OCI-LY1 (cell line): Measurements from ENCODE around the gene TCERG1L.

Experiments used
- EZH2 ChIP-seq: fragments of 200-600 bp; sonication (generic), shearing (Covaris generic); IDR thresholded peaks from 2 replicates; pipeline ENCODE4 v1.8.0; 2017; ENCODE audit warnings: borderline replicate concordance, mixed run types, mild to moderate bottlenecking, antibody characterized with exemption, low read length, moderate library complexity, mixed read lengths
- TF ChIP-seq, protein P1 (sequence below): fragments of 200-600 bp; sonication (generic), shearing (Covaris generic); IDR thresholded peaks from 2 replicates; pipeline ENCODE4 v1.5.1; 2017; ENCODE audit warnings: mild to moderate bottlenecking, antibody characterized with exemption, low read length, moderate library complexity, mixed read lengths

DNA sequence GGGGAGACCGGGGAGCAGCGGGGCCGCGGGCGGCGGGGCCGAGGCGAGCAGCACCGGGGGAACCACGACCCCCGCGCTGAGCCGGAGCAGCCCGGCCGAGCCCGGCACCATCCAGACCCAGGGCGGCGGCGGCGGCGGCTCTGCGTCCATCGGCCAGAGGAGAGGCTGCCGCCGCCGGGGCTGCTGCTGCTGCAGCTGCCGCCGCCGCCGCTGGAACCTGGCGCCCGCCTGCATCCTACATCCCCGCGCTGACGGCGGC lies 190 bp downstream of the TCERG1L start:
- TF ChIP-seq, protein P1, sequence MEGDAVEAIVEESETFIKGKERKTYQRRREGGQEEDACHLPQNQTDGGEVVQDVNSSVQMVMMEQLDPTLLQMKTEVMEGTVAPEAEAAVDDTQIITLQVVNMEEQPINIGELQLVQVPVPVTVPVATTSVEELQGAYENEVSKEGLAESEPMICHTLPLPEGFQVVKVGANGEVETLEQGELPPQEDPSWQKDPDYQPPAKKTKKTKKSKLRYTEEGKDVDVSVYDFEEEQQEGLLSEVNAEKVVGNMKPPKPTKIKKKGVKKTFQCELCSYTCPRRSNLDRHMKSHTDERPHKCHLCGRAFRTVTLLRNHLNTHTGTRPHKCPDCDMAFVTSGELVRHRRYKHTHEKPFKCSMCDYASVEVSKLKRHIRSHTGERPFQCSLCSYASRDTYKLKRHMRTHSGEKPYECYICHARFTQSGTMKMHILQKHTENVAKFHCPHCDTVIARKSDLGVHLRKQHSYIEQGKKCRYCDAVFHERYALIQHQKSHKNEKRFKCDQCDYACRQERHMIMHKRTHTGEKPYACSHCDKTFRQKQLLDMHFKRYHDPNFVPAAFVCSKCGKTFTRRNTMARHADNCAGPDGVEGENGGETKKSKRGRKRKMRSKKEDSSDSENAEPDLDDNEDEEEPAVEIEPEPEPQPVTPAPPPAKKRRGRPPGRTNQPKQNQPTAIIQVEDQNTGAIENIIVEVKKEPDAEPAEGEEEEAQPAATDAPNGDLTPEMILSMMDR, result no peak
- TF ChIP-seq EZH2, result no peak
